HCT116 (cell line): ENCODE results near the gene PLD5. TPM values are rescaled to one million over a fixed set of nuclear protein-coding genes. Genes with fewer than 3 reads are reported as not detected.

Source experiments
- ATAC-seq: fragments of 200-7000 bp; cut with Tn5 transposase; 2 replicates; pipeline ENCODE4 v1.9.1; 2020; ENCODE audit warnings: mild to moderate bottlenecking, moderate library complexity
- BruUV-seq: library from RNA; stranded (reverse); fragments of 400-500 nt; replicated peaks from 2 replicates; lab custom pipeline; 2021; lab: Mats Ljungman, UMichigan
- CTCF ChIA-PET: fragments of 300-600 bp; sonication (Branson Sonifier 250); formaldehyde crosslinking; loops from one replicate; lab custom pipeline; 2021; ENCODE audit warnings: antibody characterized with exemption; lab: Charles Lee
- POLR2A ChIA-PET: fragments of 300-600, 350-600 bp; sonication (Branson Sonifier 250); formaldehyde crosslinking; loops from one replicate; lab custom pipeline; 2021; ENCODE audit warnings: antibody characterized with exemption; lab: Charles Lee
- RAD21 ChIA-PET, 2 experiments: fragments of 300-600 bp; sonication (Branson Sonifier 250); formaldehyde crosslinking; loops; one replicate each; lab custom pipeline; 2023; ENCODE audit warnings: low total read pairs in 2 of 2; ENCODE audit not compliant: uncharacterized antibody in 2 of 2, unreplicated experiment in 2 of 2, low non-redundant PET in 1 of 2; lab: Charles Lee
- DNase-seq: peaks from one replicate; pipeline ENCODE4 v3.0.0-alpha.2; 2010; ENCODE audit warnings: low read depth, low spot score
- H2AFZ ChIP-seq: fragments of 200-600 bp; shearing (Covaris generic), sonication (generic); 2 replicates; pipeline ENCODE4 v1.6.1; 2017; ENCODE audit warnings: low read depth, mixed run types, mixed read lengths, antibody characterized with exemption, low read length; ENCODE audit not compliant: poor library complexity, severe bottlenecking
- H3K27ac ChIP-seq: 2 replicates; pipeline ENCODE4 v1.5.1; 2012; ENCODE audit warnings: low read depth, low read length
- H3K27me3 ChIP-seq: fragments of 200-600 bp; sonication (generic); 2 replicates; pipeline ENCODE4 v1.6.1; 2016; ENCODE audit warnings: mixed run types, low read length, mixed read lengths; ENCODE audit not compliant: insufficient read depth
- H3K36me3 ChIP-seq, 2 experiments: fragments of 200-500 bp in 1 of 2; fragments of 200-600 bp in 1 of 2; sonication (Bioruptor generic) in 1 of 2; sonication (generic) in 1 of 2; 2 replicates each; pipeline versions ENCODE4 v1.5.1 to v1.6.1; 2014 to 2016; ENCODE audit warnings: low read length in 2 of 2, inconsistent platforms in 1 of 2, mixed read lengths in 1 of 2, mixed run types in 1 of 2; ENCODE audit not compliant: insufficient read depth in 2 of 2, control insufficient read depth in 1 of 2
- H3K4me1 ChIP-seq, 2 experiments: fragments of 200-600 bp in 1 of 2; sonication (generic) in 1 of 2; 2 replicates each; pipeline versions ENCODE4 v1.5.1 to v1.6.1; 2012 to 2017; ENCODE audit warnings: low read length in 2 of 2, inconsistent platforms in 1 of 2, mild to moderate bottlenecking in 1 of 2, mixed read lengths in 1 of 2, mixed run types in 1 of 2, moderate library complexity in 1 of 2; ENCODE audit not compliant: insufficient read depth in 2 of 2, control insufficient read depth in 1 of 2
- H3K4me2 ChIP-seq: fragments of 200-600 bp; sonication (generic); 2 replicates; pipeline ENCODE4 v1.6.1; 2017; ENCODE audit warnings: mixed run types, low read length, mixed read lengths
- H3K4me3 ChIP-seq, 2 experiments: fragments of 200-600 bp in 1 of 2; sonication (generic) in 1 of 2; replicated peaks in 1 of 2; 2 replicates each; pipeline ENCODE4 v1.5.1; 2011 to 2016; ENCODE audit warnings: low read length in 2 of 2, control low read depth in 1 of 2, low read depth in 1 of 2, mild to moderate bottlenecking in 1 of 2, mixed read lengths in 1 of 2, mixed run types in 1 of 2
- H3K79me2 ChIP-seq: fragments of 200-600 bp; sonication (generic); 2 replicates; pipeline ENCODE4 v1.6.1; 2017; ENCODE audit warnings: mild to moderate bottlenecking, mixed run types, low read length, moderate library complexity, mixed read lengths; ENCODE audit not compliant: insufficient read depth
- H3K9ac ChIP-seq: fragments of 200-600 bp; sonication (generic); 2 replicates; pipeline ENCODE4 v1.6.1; 2016; ENCODE audit warnings: low read length, mixed read lengths
- H3K9me2 ChIP-seq: fragments of 200-600 bp; sonication (generic), shearing (Covaris generic); 2 replicates; pipeline ENCODE4 v1.6.1; 2017; ENCODE audit warnings: mixed run types, mild to moderate bottlenecking, moderate library complexity; ENCODE audit not compliant: insufficient read depth
- H3K9me3 ChIP-seq, 2 experiments: fragments of 200-500 bp in 1 of 2; fragments of 200-600 bp in 1 of 2; sonication (Bioruptor generic) in 1 of 2; sonication (generic) in 1 of 2; 2 replicates each; pipeline ENCODE4 v1.6.1; 2014 to 2017; ENCODE audit warnings: low read length in 2 of 2, mixed read lengths in 2 of 2, inconsistent platforms in 1 of 2, low read depth in 1 of 2, mild to moderate bottlenecking in 1 of 2, mixed run types in 1 of 2, moderate library complexity in 1 of 2; ENCODE audit not compliant: control insufficient read depth in 1 of 2, insufficient read depth in 1 of 2
- H4K20me1 ChIP-seq: fragments of 200-600 bp; sonication (generic), shearing (Covaris generic); 2 replicates; pipeline ENCODE4 v1.6.1; 2017; ENCODE audit warnings: mixed run types, mild to moderate bottlenecking, moderate library complexity; ENCODE audit not compliant: insufficient read depth
- CBX3 ChIP-seq: IDR thresholded peaks from 2 replicates; pipeline ENCODE4 v1.6.1; 2012; ENCODE audit warnings: low read depth
- CEBPB ChIP-seq: IDR thresholded peaks from 2 replicates; pipeline ENCODE4 v1.6.1; 2012; ENCODE audit warnings: low read depth
- CTCF ChIP-seq, 3 experiments: fragments of 200-600 bp in 1 of 3; sonication (generic) in 1 of 3; IDR thresholded peaks in 2 of 3; conservative IDR thresholded peaks in 1 of 3; 2 replicates each; pipeline ENCODE4 v1.5.1; 2012 to 2017; ENCODE audit warnings: low read depth in 2 of 3, low read length in 2 of 3, antibody characterized with exemption in 1 of 3, borderline replicate concordance in 1 of 3, control low read depth in 1 of 3, mild to moderate bottlenecking in 1 of 3, mixed read lengths in 1 of 3, mixed run types in 1 of 3, moderate library complexity in 1 of 3; ENCODE audit not compliant: insufficient read depth in 1 of 3
- EGR1 ChIP-seq: IDR thresholded peaks from 2 replicates; pipeline ENCODE4 v1.6.1; 2012; ENCODE audit warnings: low read depth
- ELF1 ChIP-seq: IDR thresholded peaks from 2 replicates; pipeline ENCODE4 v1.6.1; 2012; ENCODE audit warnings: low read depth, borderline replicate concordance
- EZH2 ChIP-seq: fragments of 200-600 bp; sonication (generic); IDR thresholded peaks from 2 replicates; pipeline ENCODE4 v1.6.1; 2017; ENCODE audit warnings: antibody characterized with exemption, mixed run types
- EZH2phosphoT487 ChIP-seq: fragments of 200-600 bp; IDR thresholded peaks from 2 replicates; pipeline ENCODE4 v1.6.1; 2018; ENCODE audit warnings: antibody characterized with exemption, borderline replicate concordance
- FOSL1 ChIP-seq: IDR thresholded peaks from 2 replicates; pipeline ENCODE4 v1.6.1; 2012; ENCODE audit warnings: low read depth
- JUND ChIP-seq: IDR thresholded peaks from 2 replicates; pipeline ENCODE4 v1.6.1; 2012
- POLR2A ChIP-seq: IDR thresholded peaks from 2 replicates; pipeline ENCODE4 v1.7.0; 2011; ENCODE audit warnings: borderline replicate concordance; ENCODE audit not compliant: insufficient read depth, insufficient read length; ENCODE audit errors: extremely low read depth
- RAD21 ChIP-seq: IDR thresholded peaks from 2 replicates; pipeline ENCODE4 v1.6.1; 2012; ENCODE audit warnings: low read depth, mild to moderate bottlenecking
- SIN3A ChIP-seq: IDR thresholded peaks from 2 replicates; pipeline ENCODE4 v1.6.1; 2012; ENCODE audit warnings: low read depth
- SP1 ChIP-seq: IDR thresholded peaks from 2 replicates; pipeline ENCODE4 v1.6.1; 2012; ENCODE audit warnings: low read depth
- SRF ChIP-seq: IDR thresholded peaks from 2 replicates; pipeline ENCODE4 v1.6.1; 2012; ENCODE audit warnings: low read depth
- ZBTB33 ChIP-seq: IDR thresholded peaks from 2 replicates; pipeline ENCODE4 v1.6.1; 2011; ENCODE audit warnings: mild to moderate bottlenecking, low read length, moderate library complexity; ENCODE audit not compliant: insufficient replicate concordance; ENCODE audit errors: extremely low read depth
- ZNF274 ChIP-seq: fragments of 200-500 bp; sonication (Bioruptor generic); IDR thresholded peaks from 2 replicates; pipeline ENCODE4 v1.6.1; 2014; ENCODE audit warnings: mild to moderate bottlenecking, low read depth, low read length, inconsistent platforms
- intact Hi-C: fragments of 100-400 bp; cut with micrococcal nuclease; formaldehyde crosslinking; loops from 2 replicates; pipeline ENCODE4 v1.10.0; 2022
- total RNA-seq: library from RNA; stranded (reverse); gene quantifications from one replicate; pipeline ENCODE4 v1.2.1, GENCODE V29; 2021; ENCODE audit not compliant: unreplicated experiment
- TF ChIP-seq, protein P1 (sequence below): IDR thresholded peaks from 2 replicates; pipeline ENCODE4 v1.6.1; 2012

PLD5 gene
- total RNA-seq, 1 experiment from 2014 or later, result not detected

DNA sequence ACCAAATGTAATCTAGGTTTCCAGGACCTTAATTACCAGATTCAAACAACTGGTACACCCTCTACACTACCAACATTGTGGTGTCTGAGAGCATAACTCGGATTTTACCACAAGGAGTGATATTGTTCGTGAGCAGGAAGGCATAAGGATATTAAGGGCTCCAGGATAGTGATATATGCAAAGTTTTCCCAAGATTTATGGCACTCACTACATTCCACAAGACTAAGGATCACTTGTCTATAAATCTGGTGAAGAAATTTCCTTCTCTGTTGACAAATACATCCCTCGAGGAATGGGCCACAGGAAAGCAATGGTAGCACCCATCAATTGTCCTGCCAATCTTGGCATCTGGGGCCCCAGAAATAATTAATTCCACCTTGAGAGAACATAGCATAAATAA is 43.1 kb upstream of the PLD5 start:
- no TSS peak for BruUV-seq
- no peaks in the 10 kb centered on the region for H4K20me1 ChIP-seq
- no peaks in the 10 kb centered on the region for H3K79me2 ChIP-seq
- ChIA-PET RAD21 (no interaction called here), CTCF (no interaction called here), POLR2A (no interaction called here)
- DNase-seq, result no peak
- H3K36me3 ChIP-seq, result no peaks in the 10 kb centered on the region
- H2AFZ ChIP-seq, result no peak overlapping the region
- H3K9me3 ChIP-seq, result no peaks in the 10 kb centered on the region; a peak in 1 of 4 replicates
- no peak overlapping the region for H3K4me3 ChIP-seq
- H3K4me1 ChIP-seq, result no peaks in the 10 kb centered on the region
- ATAC-seq, result no peak
- H3K27ac ChIP-seq, result no peak overlapping the region
- no peaks in the 10 kb centered on the region for H3K9me2 ChIP-seq
- TF ChIP-seq SRF, result no peak
- TF ChIP-seq CTCF (IDR thresholded peaks at IDR 0.05 in 2 of 3, conservative IDR thresholded peaks at IDR 0.05 in 1 of 3; ENCODE audit: borderline replicate concordance in 1 of 3, insufficient read depth in 1 of 3, low read depth in 2 of 3, low read length in 2 of 3), result no peak
- TF ChIP-seq SP1, result no peak
- TF ChIP-seq ZBTB33, result no peak
- TF ChIP-seq, protein P1, sequence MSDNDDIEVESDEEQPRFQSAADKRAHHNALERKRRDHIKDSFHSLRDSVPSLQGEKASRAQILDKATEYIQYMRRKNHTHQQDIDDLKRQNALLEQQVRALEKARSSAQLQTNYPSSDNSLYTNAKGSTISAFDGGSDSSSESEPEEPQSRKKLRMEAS, result no peak
- TF ChIP-seq FOSL1, result no peak
- TF ChIP-seq RAD21, result no peak
- TF ChIP-seq SIN3A, result no peak
- no peak for TF ChIP-seq CBX3
- TF ChIP-seq JUND, result no peak
- no peak for TF ChIP-seq EZH2
- TF ChIP-seq EGR1, result no peak
- TF ChIP-seq ZNF274, result no peak
- TF ChIP-seq CEBPB, result no peak
- TF ChIP-seq POLR2A, result no peak
- no peak for TF ChIP-seq ELF1
- TF ChIP-seq EZH2phosphoT487, result no peak
- H3K27me3 ChIP-seq, result no peaks in the 10 kb centered on the region
- H3K4me2 ChIP-seq, result no peak overlapping the region
- intact Hi-C loops, result no loop called here
- H3K9ac ChIP-seq, result no peak overlapping the region
